Ecto neural progenitor cell (in vitro differentiated cells): ENCODE data around the gene RAB17.
"Not testable (repeated sequence)": the region's sequence is repeated elsewhere in the genome, so short reads cannot be mapped to it uniquely, and the experiment has no call there.

Source experiments
- DNase-seq: peaks from one replicate; pipeline ENCODE4 v3.0.0-alpha.2; 2018; ENCODE audit warnings: low spot score

The RAB17 gene

GRCh38 chr2:237599465-237600110 is 9.1 kb upstream of the RAB17 start:
- peak; percentile 26 for DNase-seq

GRCh38 chr2:237598468-237599208 is 8.1 kb upstream of the RAB17 start:
- DNase-seq, result peak; percentile 39

- DNase-seq, result no peak
Measured at GRCh38 chr2:237597196-237598145, 6.9 kb upstream of the RAB17 start.

GRCh38 chr2:237596520-237597195 is 6.1 kb upstream of the RAB17 start:
- no peak for DNase-seq

- not testable (repeated sequence) for DNase-seq
Measured at GRCh38 chr2:237595829-237596519, 5.4 kb upstream of the RAB17 start.

- DNase-seq, result no peak
Measured at GRCh38 chr2:237594514-237594871, 4.0 kb upstream of the RAB17 start.

- DNase-seq, result no peak
Measured at GRCh38 chr2:237593596-237594320, 3.2 kb upstream of the RAB17 start.

GRCh38 chr2:237593036-237593435 is 2.5 kb upstream of the RAB17 start:
- DNase-seq, result no peak

GRCh38 chr2:237592425-237592980 is 2.0 kb upstream of the RAB17 start:
- no peak for DNase-seq

- DNase-seq, result peak; percentile 66
Measured at GRCh38 chr2:237591141-237591881, 777 bp upstream of the RAB17 start.

- DNase-seq, result no peak
Measured at GRCh38 chr2:237588044-237588696, 2.4 kb downstream of the RAB17 start.

- DNase-seq, result no peak
Measured at GRCh38 chr2:237585590-237586221, 4.8 kb downstream of the RAB17 start.

- DNase-seq, result no peak
Measured at GRCh38 chr2:237583385-237584295, 6.9 kb downstream of the RAB17 start.

- DNase-seq, result peak; percentile 68
Measured at GRCh38 chr2:237581751-237582746, 8.5 kb downstream of the RAB17 start.

GRCh38 chr2:237581326-237581725 is 9.2 kb downstream of the RAB17 start:
- DNase-seq, result no peak
